Measurements from ENCODE around the gene PRPF38A.
"Not testable (repeated sequence)": the region's sequence is repeated elsewhere in the genome, so short reads cannot be mapped to it uniquely, and the experiment has no call there.

The PRPF38A gene, protein sequence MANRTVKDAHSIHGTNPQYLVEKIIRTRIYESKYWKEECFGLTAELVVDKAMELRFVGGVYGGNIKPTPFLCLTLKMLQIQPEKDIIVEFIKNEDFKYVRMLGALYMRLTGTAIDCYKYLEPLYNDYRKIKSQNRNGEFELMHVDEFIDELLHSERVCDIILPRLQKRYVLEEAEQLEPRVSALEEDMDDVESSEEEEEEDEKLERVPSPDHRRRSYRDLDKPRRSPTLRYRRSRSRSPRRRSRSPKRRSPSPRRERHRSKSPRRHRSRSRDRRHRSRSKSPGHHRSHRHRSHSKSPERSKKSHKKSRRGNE

DNA sequence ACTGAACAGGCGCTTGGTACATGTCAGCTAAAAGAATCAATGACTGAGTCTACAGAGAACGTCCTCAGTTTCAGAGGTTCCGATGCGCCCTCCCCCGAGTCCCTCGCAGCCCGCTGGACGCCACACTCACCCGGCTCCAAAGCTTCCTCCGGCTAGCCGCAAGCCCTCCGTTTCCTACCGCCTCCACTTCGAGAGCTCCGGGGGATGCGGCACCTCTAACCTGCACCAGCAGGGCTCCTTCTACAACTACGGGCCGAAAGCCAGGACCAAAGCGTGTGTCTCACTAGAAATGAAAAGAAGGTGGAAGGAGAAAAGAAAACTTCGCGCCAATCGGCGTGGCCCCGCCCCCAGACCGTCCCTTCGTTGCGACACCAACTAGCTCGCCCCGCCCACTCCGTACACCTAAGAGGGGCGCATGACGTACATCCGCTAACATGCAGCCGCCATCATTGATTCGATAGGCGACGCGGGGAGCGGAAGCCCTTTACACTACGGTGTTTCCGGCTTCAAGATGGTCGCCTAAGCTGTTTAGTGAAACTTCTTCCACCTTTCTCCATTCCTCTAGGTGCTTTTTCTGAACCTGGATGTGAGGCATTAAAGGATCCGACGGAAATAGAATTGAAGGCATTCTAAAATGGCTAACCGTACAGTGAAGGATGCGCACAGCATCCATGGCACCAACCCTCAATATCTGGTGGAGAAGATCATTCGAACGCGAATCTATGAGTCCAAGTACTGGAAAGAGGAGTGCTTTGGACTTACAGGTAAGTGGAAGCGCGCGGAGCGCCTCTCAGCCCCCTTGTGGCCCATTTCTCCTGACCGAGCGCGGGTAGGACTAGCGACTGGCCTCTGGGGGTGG, at the start of gene PRPF38A, which contains the start of gene ORC1:
Gene PRPF38A (plus strand): TSS at position 487 of the 859 bp plus-strand sequence. CDS start 148 bp downstream, at position 635.
Gene ORC1 (minus strand): TSS at position 308 of the 859 bp plus-strand sequence. CDS start 2,200 bp downstream, outside the sequence.
- peak; percentile 99 to 100 for DNase-seq

DNA sequence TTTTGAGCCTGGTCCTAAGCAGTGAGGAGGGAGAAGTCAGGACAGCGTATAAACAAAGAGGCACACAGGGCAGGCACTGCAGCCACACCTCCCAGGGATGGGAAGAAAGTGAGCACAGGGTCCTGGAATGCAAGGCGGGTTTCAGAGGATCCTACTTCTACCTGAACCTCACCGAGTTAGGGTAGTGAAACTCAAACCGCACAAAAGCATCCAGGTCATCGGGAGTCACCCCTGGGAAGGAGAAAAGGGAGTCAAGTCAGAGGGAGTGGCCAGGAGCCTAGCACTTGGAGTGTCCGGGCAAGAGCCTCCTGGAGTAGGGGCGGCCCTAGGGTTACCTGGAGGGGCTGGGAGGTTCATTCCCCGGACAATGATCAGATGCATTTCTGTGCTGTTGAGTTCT, 49.0 kb upstream of the PRPF38A start:
- no peak for DNase-seq

DNA sequence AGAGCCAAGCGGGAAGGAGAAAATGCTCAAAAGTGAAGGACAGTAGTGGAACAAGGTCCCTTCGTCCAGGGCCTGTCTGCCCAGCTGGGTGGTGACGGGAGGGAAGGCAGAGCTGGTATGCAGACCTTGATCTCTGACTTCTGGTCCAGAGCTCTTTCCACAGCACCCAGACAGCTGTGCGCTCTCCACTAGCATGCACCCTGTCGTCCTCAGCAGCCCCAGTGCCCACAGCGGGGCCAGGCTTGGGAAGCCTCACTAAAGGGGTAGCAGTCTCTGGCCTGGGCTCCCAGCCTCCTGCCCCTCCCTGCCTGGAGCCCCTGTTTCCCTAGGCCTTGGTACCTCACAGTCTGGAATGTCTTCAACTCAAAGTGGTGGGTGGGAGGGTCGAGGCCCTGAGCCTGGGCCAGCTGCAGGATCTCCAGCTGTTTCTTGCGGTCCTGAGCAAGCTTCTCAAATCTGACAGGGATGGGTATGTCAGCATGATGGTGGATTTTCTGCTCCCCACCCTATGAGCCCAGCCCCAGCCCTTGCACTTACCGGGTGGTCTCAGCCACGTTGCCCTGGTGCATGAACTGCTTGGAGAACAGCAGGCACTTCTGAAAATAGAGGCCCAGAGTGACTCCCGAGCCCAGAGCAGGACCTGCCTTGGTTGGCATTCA, 48.4 kb upstream of the PRPF38A start:
- no peak for DNase-seq

DNA sequence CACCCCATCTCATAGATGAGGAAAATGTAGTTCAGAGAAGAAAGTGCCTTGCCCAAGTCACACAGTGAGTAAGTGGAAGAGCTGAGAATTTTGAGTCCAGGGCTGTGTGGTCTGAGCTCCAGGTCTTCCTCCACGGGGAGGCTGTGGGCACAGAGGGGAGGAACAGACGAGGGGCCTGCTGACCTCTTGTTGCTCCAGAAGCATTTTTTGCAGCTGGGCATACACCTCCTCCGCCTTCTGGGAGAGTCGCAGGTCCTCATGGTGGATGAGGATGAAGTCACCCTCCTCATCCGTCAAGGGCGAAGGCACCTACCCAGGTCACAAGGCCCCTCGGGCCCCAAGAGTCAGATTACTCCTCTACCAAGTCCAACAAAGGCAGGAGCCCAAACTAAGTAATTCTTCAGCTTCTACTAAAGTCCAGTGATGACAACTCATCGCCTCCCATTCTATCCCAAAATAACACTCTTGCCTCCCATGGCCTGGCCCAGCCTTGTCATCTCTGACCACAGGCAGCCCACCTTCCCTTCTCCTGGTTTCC, 47.5 kb upstream of the PRPF38A start:
- DNase-seq = no peak

DNA sequence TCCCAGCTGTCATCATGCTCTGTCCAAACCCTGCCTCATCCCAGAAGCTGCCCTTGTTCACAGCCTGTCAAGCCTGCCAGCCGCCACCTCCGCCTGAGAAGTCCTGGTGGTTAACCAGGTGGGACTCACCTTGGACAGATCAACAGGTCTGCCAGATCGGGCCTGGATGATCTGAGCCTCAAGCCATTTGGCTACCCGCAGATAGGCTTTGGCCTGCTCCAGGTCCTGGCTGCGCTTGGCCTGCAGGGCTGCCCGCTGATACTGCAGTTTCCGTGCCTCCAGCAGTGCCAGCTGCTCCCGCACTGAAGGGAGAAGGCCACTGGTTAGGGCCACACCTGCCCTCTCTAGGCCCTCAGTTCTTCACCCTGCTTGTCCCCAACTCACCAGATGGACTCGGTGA, 47.0 kb upstream of the PRPF38A start:
- DNase-seq = no peak

DNA sequence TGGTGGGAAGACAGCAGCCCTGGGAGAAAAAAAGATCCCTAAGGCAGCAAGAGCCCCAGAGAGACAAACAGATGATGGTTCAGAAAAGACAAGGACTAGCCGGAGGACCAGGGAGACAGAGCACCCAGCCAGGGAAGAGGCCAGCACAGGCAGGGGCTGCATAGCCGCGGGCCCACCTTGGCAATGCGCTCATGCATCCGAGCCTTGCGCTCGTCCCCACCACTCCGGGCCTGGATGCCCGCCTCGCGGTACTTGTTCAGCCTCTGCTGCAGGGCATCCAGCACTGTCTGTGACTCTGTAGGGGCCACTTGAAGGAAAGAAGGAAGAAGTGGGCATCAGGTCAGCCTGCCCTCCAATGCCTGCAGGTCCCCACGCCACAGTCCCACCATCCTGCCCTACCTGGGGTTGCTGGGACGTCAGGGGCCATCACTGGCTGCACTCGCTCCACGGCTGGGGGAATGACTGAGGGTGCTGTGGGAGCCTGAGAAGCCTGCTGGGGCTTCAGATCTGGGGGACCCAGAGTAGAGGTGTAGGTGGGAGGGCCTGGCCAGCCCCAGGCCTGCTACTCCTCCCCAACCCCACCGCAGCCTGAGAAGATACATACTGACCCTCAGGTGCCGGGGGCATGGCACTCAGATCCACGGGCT, 45.4 kb upstream of the PRPF38A start:
- DNase-seq = no peak

DNA sequence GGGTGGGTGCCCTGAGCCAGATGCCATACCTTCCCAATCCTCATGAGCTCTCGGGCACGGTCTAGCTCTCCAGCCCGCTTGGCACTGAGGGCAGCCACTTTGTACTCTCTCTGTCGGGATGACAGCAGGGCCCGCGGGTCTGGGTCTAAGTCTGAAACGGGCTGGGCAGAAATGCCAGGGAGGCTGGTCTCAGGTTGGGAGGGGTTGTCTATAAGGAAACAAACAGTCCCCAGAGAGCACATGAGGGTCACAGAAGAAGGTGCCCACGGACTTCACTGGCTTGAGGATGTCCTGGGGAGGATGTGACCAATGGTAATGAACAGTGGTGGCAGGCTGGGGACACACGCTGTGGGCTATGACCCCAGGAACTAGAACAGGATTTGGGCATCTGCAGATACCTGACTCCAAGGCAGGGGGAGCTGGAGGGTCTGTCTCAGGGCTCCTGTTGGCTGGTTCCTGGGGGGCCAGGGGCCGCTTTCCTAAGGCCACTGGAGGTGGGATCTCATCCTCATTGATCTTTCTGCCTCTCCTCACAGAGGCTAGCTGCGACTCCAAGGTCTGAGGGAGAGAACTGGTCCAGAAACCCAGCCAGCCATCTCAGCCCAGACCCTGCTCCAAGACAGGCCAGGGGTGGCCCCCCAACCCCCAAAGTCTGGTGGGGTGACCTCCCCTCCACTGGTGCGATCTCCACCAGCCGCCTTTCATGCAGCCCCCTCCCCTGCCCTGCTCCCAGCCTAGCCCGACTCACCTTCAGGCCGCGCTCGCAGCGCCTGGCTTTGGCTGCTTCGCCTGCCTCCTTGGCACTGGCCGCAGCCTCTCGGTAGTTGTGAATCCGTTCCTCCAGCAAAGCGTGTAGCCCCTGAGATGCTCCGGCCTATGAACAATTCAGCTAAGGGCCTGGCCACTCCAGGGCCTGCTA, 44.5 kb upstream of the PRPF38A start:
- DNase-seq = no peak

DNA sequence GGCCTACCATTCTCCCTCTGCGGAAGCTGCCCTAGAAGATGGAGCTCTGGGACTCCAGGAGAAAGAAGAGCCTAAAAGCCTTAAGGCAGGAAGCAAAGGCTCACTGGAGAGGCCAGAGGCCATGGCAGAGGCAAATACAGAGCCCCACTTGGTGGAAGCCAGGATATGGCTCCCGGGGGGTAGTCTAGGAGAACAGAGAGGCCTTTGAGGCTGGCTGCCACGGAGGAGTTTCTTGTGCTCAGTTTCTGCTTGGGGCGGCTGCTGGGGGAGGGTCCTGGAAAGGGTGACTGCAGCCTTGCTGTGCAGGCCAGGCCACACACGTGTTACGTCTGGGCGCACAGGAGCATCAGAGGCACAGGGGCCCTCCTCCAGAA, 43.8 kb upstream of the PRPF38A start:
- DNase-seq = no peak

DNA sequence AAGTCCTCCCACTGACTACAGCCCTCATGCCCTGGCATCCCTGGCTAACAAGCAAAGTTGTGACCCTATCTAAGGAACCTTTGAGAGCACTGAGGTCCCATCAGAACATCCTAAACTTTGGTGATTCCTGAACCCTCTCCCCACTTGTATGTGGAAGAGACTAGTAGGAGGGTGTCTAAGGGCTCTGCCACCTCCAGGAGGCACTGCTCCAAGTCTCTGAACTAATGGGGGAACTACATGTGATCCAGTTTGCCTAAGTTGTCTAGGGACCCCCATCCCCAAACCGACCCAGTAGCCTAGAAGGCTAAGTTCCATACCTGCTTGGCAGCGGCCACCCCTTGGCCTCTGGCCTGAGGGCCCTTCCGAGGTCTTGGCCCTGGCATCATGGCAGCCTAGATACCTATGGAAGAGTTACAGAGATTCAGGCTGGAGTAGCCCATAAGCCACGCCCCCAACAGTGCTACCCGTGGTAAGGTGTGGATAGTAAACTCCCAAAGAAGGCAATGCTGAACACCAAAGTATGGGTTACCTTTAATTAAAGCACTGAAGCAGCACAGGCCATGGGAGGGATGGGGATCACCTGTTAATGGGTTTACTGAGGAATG, 40.1 kb upstream of the PRPF38A start:
- DNase-seq = peak in 1 of 2 donors; percentile 24

DNA sequence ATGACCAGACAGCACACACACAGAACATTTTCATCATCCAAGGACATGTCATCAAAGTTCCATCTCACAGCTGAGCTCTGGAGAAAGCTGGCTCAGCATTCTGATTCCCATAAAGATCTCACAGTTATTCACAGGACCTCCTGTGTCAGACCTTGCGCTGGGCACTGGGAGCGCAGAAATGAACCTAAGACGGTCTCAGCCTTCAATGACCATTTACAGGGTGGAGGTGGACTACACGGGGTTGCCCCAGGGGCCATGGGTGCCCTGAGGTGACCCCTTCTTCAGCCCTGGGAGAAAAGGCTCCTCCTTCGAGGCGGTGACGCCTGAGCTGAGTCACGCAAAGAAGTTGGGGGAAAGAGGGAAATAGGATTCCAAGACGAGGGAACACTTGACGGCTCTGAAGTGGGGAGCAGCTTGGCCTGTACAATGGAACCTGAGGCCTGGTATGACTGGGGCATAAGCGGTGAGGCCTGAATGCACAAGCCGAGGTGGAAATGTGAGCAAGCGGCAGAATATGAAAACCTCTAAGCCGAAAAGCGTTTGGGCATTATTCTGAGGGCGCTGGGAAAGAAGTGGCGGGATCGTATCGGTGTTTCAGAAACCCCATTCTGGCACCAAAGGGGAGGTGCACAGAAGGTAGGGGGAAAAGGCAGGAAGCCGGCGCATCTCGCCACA, 39.2 kb upstream of the PRPF38A start:
- DNase-seq = peak; percentile 28 to 30

DNA sequence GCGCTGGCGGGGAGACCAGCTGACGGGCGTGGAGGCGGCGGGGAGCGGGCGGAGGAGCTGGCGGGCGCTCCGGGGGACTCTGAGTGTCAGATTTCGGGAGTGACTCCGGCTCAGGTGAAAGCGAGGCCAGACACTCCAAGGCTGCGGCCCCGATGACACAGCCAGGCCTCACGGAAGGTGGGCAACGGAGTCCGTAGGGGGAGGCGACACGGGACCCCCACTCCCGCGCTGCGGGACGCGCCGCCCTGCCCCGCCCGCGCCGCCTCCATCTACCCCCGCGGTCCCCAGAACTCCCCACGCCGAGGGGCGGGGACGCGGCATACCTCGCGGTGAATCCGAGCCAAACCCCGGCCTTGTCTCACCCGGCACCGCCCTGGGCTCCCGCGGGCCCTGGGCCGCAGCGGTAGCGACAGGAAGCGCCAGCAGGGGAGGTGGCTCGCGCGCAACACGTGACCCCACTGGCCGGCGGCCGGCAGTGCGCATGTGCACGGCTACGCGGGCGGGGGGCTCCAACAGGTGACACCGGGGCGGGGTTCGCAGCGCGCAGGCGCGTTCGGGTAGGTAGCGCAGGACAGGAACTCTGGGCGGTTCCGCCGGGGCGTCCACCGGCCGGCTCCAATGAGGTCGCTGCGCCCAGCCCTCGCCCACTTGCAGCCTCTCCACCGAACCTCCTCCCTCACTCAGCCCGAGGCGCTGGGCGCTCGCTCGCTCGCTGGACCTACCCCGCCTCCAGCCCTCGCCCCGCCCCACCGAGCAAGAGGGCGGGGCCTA, 38.5 kb upstream of the PRPF38A start, which contains the start of gene CC2D1B:
Gene CC2D1B (minus strand): TSS at position 460 of the 771 bp plus-strand sequence. CDS start 1,585 bp downstream, outside the sequence.
- peak; percentile 99 for DNase-seq

DNA sequence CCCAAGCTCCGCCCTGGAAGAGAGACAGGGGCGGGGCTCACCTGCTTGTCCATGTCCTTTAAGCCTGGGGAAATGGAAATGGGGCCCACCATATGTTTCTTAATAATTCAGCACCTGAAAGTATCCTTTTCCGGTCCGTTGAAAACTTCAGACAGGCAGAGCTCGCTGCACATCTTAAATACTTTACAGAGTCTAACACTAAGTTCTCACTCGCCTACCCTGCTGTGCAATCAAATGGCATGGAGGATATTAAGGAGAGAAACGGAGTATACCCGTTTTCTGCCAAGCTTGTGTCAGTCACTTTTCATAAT, 37.9 kb upstream of the PRPF38A start:
- DNase-seq = no peak

DNA sequence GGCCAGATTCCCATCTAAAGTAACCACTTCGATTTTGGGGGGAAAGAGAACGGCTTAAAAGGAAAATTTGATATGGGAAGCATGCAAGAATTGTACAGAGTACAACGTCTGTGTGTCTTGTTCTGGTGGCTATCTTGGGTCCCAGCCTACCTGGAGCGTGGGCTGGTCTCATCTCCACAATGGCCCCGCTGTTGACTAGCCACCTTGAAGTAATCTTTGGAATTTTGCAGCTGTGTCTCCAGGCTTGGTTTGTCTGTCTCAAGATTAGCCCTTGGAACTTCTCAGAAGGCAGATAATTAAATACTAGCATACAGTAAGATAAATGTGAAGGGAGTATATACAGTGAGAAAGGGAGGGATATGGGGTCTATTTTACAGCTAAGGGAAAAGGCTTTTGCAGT, 37.1 kb upstream of the PRPF38A start:
- no peak for DNase-seq

DNA sequence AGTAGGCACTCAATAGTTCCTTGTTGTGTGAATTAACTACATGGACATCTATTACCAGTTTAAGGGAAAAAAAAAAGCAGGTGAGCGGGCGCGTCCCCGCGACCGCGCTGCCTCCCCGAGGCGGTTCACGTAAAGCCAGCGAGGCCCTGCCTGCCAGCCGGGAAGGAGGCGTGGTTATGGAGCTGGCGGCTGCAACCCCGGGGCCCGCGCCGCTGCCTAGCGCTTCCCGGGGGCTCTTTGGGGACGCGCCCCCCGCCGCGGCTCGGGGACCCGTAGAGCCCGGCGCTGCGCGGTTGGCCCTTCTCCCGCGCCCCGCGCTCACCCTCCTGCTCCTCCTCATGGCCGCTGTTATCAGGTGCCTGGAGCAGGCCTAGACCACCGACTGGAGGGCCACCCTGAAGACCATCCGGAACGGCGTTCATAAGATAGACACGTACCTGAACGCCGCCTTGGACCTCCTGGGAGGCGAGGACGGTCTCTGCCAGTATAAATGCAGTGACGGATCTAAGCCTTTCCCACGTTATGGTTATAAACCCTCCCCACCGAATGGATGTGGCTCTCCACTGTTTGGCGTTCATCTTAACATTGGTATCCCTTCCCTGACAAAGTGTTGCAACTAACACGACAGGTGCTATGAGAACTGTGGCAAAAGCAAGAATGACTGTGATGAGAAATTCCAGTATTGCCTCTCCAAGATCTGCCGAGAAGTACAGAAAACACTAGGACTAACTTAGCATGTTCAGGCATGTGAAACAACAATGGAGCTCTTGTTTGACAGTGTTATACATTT, 35.8 kb upstream of the PRPF38A start:
- DNase-seq = peak; percentile 61 to 68

DNA sequence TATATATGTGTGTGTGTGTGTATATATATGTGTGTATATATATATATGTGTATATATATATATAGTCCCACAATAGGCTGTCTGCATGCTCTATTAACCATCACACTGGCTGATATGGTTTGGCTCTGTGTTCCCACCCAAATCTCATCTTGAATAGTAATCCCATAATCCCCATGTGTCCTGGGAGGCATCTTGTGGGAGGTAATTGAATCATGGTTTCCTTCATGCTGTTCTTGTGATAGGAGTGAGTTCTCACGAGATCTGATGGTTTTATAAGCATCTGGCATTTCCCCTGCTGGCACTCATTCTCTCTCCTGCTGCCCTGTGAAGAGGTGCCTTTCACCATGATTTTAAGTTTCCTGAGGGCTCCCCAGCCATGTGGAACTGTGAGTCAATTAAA, 34.6 kb upstream of the PRPF38A start:
- DNase-seq = not testable (repeated sequence)

DNA sequence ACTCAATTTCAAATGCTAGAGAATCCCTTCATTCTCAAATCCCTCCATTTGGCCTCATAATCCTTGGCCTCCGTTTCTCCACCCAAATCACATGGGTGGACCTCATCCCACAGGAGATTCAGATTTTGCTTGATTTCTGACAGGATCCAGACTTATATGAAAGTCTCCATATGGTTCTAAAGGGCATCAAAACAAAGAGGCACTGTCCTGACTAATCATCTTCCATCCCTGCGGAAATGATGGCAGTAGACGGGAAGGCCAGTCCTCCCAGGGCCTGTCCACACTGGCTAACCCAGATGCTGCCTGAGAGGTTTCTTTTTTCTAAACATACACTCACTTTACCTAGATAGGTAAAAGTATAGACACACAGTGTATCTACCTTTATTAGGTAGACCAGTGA, 19.0 kb upstream of the PRPF38A start:
- DNase-seq = no peak

DNA sequence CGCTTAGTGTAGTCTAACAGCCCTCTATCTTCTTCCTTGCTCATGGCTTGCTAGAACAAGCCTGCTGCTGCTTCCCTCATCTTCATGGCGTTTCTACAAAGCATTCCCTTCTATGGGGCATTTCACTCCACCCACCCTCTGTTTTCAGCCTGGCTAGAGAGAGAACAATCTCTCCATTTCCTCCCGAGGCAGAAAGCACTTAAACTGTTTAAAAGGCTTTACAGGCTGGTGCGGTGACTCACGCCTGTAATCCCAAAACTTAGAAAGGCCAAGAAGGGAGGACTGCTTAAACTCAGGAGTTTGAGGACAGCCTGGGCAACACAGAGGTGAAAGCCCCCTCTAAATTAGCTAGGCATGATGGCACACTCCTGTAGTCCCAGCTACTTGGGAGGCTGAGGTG, 17.9 kb upstream of the PRPF38A start:
- DNase-seq = no peak

DNA sequence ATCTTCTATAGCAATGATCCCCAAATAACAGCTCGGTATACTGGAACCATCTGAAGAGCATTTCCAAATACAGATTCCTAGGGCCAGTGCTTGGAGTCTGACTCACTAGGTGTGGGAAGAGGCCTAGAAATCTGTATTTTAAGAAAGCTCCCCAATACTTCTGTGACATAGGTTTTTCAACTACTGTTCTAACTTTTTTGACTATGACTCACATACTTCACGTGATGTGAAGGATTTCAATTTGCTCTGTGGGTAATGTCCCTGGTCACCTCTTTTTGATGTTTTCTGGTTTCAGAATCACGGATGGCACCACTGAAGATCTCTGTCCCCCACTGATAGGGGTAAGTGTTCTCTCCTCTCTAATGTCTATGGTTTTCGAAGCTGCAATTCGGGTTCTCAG, 11.2 kb upstream of the PRPF38A start:
- no peak for DNase-seq

DNA sequence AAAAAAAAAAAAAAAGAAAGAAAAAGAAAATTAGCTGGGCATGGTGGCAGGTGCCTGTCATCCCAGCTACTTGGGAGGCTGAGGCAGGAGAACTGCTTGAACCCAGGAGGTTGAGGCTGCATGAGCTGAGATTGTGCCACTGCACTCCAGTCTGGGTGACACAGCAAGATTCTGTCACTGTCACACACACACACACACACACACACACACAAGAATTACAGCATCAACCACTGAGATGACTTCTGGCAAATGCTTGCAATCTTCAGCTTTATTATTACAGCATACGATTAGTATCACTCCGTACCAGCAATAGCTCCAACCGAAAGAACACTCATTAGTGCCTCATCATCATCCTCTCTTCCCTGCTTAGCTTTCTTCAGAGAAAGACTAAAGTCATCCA, 4.8 kb upstream of the PRPF38A start:
- DNase-seq = no peak
